HepG2 (cell line): ENCODE results near the gene RRP12. TPM values are rescaled to one million over a fixed set of nuclear protein-coding genes. Genes with fewer than 3 reads are reported as not detected.

ENCODE experiments used
- JUN ChIP-seq: sonication (generic); formaldehyde crosslinking; IDR thresholded peaks from 2 replicates; pipeline ENCODE4 v1.4.0; 2020; ENCODE audit warnings: mild to moderate bottlenecking, missing genetic modification reagents
- STAT5B ChIP-seq: sonication (generic); formaldehyde crosslinking; IDR thresholded peaks from 2 replicates; pipeline ENCODE4 v1.4.0; 2020; ENCODE audit warnings: missing genetic modification reagents
- ZNF563 ChIP-seq: sonication (generic); formaldehyde crosslinking; IDR thresholded peaks from 2 replicates; pipeline ENCODE4 v1.8.0; 2022; ENCODE audit warnings: mild to moderate bottlenecking, moderate library complexity, missing genetic modification reagents
- polyA plus RNA-seq, 8 experiments: library from polyadenylated mRNA; depleted of rRNA in 3 of 8; stranded (reverse) in 7 of 8; unstranded in 1 of 8; fragments of >200 nt; fragmentation: Illumina TruSeq in 4 of 8; extraction: Trizol in 4 of 8; gene quantifications; 2 replicates each; pipeline versions ENCODE4 v1.2.1 to v1.2.3, GENCODE V29; 2011 to 2016; ENCODE audit warnings: low read depth in 4 of 8, missing spikeins in 1 of 8, mixed read lengths in 1 of 8; ENCODE audit not compliant: insufficient read depth in 1 of 8
- total RNA-seq, 5 experiments: library from RNA; depleted of rRNA; stranded (reverse); fragments of >200 nt; fragmentation: Illumina TruSeq; extraction: Trizol; gene quantifications; 2 replicates each; pipeline ENCODE4 v1.2.3, GENCODE V29; 2016; ENCODE audit warnings: low read depth in 1 of 5
- TF ChIP-seq, protein P1 (sequence below): sonication (generic); formaldehyde crosslinking; IDR thresholded peaks from 2 replicates; pipeline ENCODE4 v1.4.0; 2020; ENCODE audit warnings: mild to moderate bottlenecking, missing genetic modification reagents
- TF ChIP-seq, protein P2 (sequence below): sonication (generic); formaldehyde crosslinking; IDR thresholded peaks from 2 replicates; pipeline ENCODE4 v1.4.0; 2020; ENCODE audit warnings: low read depth, mild to moderate bottlenecking, missing genetic modification reagents
- TF ChIP-seq, protein P3 (sequence below), 2 experiments: sonication (generic) in 1 of 2; formaldehyde crosslinking in 1 of 2; IDR thresholded peaks; 2 replicates each; pipeline versions ENCODE4 v1.6.1 to v1.9.0; 2014 to 2022; ENCODE audit warnings: antibody characterized with exemption in 1 of 2, borderline replicate concordance in 1 of 2, inconsistent platforms in 1 of 2, low read depth in 1 of 2, missing genetic modification reagents in 1 of 2
- TF ChIP-seq, protein P4 (sequence below): IDR thresholded peaks from 2 replicates; pipeline ENCODE4 v1.6.1; 2016; ENCODE audit warnings: missing compliant biosample characterization, missing genetic modification reagents, borderline replicate concordance
- TF ChIP-seq, protein P5 (sequence below): sonication (generic); formaldehyde crosslinking; IDR thresholded peaks from 2 replicates; pipeline ENCODE4 v1.4.0; 2020; ENCODE audit warnings: mild to moderate bottlenecking, missing genetic modification reagents

Gene RRP12
- total and polyA plus RNA-seq, 2 of the 13 experiments (the other 11 are each of a cell fraction or from before 2014, with no cell fraction given): 13.2 to 39.4 TPM

DNA sequence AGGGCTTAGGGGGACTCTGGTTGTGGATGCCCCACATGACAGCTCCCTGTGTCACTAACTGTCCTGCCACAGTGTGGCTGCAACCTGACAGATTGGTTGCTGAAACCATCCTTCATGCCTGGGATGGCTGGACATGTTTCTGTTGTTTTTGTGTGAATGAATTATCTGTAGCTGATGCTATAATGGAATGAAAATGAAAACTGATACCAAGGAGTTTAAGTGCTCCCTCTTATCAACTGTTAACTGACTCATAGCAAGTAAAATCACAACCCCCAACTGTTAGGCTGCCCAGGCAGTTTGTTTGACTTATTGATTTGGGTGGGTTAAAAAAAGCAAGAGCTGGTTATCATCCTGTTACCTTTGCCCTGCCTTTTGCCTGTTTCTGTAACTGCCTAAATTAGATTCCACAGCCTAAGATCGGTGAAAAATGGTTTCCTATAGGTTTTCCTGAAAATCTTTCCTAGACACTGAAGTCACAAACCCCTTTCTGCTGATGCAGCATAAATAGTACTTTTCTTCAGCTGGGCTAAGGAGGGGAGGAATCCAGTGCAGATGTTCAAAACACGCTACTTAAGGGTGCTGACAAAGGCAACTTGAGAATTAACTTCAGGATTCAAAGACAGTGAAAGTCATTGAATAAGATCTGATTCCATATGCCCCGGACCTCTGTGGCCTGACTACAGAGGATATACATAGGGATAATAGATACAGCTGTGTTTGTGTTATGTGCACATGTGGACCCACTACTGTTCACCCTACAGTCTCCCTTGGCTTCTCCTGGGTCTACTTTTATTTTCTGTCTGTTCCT, 72.3 kb downstream of the RRP12 start (continued):
- TF ChIP-seq, protein P1, sequence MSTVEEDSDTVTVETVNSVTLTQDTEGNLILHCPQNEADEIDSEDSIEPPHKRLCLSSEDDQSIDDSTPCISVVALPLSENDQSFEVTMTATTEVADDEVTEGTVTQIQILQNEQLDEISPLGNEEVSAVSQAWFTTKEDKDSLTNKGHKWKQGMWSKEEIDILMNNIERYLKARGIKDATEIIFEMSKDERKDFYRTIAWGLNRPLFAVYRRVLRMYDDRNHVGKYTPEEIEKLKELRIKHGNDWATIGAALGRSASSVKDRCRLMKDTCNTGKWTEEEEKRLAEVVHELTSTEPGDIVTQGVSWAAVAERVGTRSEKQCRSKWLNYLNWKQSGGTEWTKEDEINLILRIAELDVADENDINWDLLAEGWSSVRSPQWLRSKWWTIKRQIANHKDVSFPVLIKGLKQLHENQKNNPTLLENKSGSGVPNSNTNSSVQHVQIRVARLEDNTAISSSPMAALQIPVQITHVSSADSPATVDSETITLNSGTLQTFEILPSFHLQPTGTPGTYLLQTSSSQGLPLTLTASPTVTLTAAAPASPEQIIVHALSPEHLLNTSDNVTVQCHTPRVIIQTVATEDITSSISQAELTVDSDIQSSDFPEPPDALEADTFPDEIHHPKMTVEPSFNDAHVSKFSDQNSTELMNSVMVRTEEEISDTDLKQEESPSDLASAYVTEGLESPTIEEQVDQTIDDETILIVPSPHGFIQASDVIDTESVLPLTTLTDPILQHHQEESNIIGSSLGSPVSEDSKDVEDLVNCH (CRISPR knock-in tag): no peak
- TF ChIP-seq, protein P2, sequence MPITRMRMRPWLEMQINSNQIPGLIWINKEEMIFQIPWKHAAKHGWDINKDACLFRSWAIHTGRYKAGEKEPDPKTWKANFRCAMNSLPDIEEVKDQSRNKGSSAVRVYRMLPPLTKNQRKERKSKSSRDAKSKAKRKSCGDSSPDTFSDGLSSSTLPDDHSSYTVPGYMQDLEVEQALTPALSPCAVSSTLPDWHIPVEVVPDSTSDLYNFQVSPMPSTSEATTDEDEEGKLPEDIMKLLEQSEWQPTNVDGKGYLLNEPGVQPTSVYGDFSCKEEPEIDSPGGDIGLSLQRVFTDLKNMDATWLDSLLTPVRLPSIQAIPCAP: no peak
- TF ChIP-seq, protein P3, sequence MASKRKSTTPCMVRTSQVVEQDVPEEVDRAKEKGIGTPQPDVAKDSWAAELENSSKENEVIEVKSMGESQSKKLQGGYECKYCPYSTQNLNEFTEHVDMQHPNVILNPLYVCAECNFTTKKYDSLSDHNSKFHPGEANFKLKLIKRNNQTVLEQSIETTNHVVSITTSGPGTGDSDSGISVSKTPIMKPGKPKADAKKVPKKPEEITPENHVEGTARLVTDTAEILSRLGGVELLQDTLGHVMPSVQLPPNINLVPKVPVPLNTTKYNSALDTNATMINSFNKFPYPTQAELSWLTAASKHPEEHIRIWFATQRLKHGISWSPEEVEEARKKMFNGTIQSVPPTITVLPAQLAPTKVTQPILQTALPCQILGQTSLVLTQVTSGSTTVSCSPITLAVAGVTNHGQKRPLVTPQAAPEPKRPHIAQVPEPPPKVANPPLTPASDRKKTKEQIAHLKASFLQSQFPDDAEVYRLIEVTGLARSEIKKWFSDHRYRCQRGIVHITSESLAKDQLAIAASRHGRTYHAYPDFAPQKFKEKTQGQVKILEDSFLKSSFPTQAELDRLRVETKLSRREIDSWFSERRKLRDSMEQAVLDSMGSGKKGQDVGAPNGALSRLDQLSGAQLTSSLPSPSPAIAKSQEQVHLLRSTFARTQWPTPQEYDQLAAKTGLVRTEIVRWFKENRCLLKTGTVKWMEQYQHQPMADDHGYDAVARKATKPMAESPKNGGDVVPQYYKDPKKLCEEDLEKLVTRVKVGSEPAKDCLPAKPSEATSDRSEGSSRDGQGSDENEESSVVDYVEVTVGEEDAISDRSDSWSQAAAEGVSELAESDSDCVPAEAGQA (IDR thresholded peaks at IDR 0.05; ENCODE audit: low read depth): no peak
- TF ChIP-seq, protein P3 (CRISPR knock-in tag; IDR thresholded peaks at IDR 0.05; ENCODE audit: borderline replicate concordance): no peak
- TF ChIP-seq, protein P4, sequence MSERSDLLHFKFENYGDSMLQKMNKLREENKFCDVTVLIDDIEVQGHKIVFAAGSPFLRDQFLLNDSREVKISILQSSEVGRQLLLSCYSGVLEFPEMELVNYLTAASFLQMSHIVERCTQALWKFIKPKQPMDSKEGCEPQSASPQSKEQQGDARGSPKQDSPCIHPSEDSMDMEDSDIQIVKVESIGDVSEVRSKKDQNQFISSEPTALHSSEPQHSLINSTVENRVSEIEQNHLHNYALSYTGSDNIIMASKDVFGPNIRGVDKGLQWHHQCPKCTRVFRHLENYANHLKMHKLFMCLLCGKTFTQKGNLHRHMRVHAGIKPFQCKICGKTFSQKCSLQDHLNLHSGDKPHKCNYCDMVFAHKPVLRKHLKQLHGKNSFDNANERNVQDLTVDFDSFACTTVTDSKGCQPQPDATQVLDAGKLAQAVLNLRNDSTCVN (CRISPR knock-in tag): no peak
- TF ChIP-seq JUN (no peak), STAT5B (CRISPR knock-in tag) (no peak), ZNF563 (CRISPR knock-in tag) (no peak)
- TF ChIP-seq, protein P5, sequence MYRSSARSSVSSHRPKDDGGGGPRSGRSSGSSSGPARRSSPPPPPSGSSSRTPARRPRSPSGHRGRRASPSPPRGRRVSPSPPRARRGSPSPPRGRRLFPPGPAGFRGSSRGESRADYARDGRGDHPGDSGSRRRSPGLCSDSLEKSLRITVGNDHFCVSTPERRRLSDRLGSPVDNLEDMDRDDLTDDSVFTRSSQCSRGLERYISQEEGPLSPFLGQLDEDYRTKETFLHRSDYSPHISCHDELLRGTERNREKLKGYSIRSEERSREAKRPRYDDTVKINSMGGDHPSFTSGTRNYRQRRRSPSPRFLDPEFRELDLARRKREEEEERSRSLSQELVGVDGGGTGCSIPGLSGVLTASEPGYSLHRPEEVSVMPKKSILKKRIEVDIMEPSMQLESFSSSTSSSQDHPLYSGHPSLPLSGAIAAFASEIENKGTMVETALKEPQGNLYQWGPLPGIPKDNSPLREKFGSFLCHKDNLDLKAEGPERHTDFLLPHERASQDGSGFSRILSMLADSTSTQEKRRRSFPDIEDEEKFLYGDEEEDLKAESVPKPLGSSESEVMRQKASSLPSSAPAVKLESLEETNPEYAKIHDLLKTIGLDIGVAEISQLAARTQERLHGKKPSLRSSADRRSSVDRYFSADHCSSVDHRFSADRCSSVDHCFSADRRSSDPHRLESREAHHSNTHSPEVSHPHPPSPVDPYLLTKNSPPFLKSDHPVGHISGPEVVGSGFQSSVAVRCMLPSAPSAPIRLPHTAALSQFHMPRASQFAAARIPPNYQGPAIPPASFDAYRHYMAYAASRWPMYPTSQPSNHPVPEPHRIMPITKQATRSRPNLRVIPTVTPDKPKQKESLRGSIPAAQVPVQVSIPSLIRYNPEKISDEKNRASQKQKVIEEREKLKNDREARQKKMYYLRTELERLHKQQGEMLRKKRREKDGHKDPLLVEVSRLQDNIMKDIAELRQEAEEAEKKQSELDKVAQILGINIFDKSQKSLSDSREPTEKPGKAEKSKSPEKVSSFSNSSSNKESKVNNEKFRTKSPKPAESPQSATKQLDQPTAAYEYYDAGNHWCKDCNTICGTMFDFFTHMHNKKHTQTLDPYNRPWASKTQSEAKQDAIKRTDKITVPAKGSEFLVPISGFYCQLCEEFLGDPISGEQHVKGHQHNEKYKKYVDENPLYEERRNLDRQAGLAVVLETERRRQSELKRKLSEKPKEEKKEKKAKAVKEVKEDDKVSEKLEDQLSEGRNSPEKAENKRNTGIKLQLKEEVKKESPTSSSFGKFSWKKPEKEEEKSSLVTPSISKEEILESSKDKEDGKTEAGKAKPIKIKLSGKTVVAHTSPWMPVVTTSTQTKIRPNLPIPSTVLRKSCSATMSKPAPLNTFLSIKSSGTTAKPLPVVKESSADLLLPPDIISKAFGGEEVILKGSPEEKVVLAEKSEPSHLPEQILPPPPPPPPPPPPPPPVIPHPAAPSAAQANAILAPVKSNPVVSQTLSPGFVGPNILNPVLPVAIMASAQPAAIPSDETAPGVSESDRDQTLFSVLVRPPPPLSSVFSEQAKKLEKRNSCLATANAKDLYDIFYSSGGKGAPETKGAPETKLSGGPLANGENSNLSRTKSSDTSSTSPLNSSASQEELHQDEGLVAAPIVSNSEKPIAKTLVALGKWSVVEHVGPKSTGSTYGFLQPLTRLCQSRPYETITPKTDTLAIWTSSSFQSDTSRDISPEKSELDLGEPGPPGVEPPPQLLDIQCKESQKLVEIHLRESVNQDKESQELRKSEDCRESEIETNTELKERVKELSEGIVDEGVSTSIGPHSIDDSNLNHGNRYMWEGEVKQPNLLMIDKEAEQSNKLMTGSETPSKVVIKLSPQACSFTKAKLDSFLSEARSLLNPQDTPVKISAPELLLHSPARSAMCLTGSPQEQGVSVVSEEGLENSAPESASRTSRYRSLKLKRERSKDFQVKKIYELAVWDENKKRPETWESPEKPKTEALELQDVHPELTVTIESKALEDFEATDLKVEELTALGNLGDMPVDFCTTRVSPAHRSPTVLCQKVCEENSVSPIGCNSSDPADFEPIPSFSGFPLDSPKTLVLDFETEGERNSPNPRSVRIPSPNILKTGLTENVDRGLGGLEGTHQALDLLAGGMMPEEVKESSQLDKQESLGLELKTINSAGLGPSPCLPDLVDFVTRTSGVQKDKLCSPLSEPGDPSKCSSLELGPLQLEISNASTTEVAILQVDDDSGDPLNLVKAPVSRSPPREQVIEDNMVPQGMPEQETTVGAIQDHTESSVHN (CRISPR knock-in tag): no peak
